ENCODE measurements around the gene PLEKHN1.
A peak's percentile ranks its signal among the peaks of the same experiment; 100 is the strongest.

The PLEKHN1 gene

GRCh38 chr1:930633-931138 is 35.6 kb upstream of the PLEKHN1 start:
- no peak for DNase-seq (ENCODE audit: low spot score)

- DNase-seq (ENCODE audit: low spot score) = no peak
Observed at GRCh38 chr1:931380-932172, 34.7 kb upstream of the PLEKHN1 start.

DNA sequence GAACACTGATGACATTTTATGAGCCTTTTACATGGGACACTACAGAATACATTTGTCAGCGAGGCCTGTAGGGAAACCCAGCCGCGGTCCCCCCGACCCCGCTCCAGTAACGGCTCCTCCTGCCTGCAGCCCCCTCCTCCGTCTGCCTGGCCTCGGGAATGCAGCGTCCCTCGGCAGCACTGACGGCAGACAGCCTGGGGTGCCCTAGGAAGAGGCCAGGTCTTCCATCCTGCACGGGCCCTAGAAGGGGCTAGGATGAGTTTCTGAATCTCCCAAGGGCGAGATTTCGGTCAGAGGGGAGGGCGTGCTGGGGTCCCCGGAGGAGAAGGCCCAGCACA is 34.1 kb upstream of the PLEKHN1 start:
- no peak for DNase-seq (ENCODE audit: low spot score)

- DNase-seq (ENCODE audit: low spot score) = no peak
Observed at GRCh38 chr1:932776-933602, 33.3 kb upstream of the PLEKHN1 start.

DNA sequence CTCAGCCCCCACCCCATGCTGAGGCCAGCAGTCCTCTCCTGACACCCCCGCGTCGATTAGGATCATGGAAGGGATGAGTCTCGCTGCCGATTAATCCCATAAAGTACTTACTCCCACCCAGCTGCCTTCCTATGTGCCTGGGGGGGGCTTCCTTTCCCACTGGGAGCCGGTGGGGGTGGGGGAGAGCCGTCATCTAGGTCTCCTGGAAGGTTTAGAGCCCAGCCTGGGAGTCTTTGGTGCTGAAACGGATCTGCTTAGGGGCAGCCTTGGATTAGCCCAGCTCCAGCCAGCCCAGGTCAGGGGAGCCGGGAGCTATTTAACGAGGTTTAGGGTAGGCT is 32.7 kb upstream of the PLEKHN1 start:
- DNase-seq (ENCODE audit: low spot score) = no peak

DNA sequence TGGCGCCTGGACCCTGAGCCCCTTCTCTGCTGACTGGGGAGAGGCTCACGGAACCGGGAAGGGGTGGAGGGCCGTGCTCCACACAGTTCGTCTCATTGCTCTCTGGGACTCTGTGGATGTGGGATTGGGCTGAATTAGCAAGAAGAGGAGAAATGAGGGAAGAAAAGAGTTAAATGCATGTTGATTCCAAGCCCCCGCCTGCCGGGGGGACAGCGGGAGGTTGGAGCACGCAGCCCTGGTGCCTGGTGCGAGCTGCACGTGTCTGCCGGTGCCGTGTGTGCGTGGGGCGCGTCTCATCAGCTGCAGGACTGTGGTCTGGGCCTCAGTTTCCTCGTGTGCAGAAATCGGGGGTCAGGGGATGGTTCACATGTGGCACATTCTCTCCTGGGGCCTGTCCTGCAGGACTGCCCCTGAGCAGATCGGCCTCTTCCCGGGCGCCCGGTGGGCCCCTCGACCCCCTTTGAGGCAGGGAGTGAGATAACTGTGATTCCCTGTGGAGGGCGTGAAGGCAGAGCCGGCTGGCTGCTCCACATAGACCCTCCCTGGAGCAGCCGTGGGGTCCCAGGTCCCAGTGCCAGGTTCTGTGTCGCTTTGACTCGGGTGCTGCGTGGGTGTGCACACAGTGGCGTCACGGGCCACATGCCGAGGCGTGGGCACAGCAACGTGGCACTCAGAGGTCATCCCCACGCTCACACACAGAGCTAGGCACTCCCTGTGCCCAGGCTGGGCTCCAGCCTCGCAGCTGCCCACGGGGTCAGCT is 31.1 kb upstream of the PLEKHN1 start:
- DNase-seq (ENCODE audit: low spot score) = no peak

GRCh38 chr1:935751-936231 is 30.5 kb upstream of the PLEKHN1 start:
- DNase-seq (ENCODE audit: low spot score) = no peak

- no peak for DNase-seq (ENCODE audit: low spot score)
Observed at GRCh38 chr1:936348-937264, 29.7 kb upstream of the PLEKHN1 start.

GRCh38 chr1:937521-937920 is 28.8 kb upstream of the PLEKHN1 start:
- DNase-seq (ENCODE audit: low spot score) = no peak

DNA sequence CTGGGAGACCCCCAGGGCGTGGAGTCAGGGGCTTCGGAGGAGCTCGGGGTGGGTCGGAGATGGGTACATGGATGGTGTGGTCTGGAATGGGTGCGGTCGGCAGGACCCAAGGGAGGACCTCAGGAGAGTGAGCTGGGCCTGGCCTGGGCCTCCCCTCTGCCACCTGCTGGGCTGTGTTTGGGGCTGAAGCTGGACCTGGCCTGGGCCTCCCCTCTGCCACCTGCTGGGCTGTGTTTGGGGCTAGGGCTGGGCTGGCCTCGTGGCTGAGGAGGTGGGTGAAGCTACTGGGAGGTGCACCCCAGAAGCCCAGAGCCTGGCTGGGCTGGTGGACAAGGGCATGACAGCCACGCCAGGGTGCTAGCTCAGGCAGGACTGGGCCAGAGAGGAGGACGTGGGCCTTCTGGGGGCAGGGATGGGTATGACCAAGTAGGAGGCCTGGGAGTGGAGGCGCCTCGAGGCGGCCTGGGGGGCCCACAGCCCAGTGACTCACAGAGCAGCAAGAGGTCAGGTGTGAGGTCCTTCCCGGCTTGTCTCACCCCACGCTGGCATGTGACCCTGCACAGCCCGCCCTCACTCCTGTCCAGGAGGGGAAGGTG is 28.1 kb upstream of the PLEKHN1 start:
- no peak for DNase-seq (ENCODE audit: low spot score)

- no peak for DNase-seq (ENCODE audit: low spot score)
Observed at GRCh38 chr1:938711-939489, 27.4 kb upstream of the PLEKHN1 start.

GRCh38 chr1:939511-940106 is 26.7 kb upstream of the PLEKHN1 start:
- no peak for DNase-seq (ENCODE audit: low spot score)

DNA sequence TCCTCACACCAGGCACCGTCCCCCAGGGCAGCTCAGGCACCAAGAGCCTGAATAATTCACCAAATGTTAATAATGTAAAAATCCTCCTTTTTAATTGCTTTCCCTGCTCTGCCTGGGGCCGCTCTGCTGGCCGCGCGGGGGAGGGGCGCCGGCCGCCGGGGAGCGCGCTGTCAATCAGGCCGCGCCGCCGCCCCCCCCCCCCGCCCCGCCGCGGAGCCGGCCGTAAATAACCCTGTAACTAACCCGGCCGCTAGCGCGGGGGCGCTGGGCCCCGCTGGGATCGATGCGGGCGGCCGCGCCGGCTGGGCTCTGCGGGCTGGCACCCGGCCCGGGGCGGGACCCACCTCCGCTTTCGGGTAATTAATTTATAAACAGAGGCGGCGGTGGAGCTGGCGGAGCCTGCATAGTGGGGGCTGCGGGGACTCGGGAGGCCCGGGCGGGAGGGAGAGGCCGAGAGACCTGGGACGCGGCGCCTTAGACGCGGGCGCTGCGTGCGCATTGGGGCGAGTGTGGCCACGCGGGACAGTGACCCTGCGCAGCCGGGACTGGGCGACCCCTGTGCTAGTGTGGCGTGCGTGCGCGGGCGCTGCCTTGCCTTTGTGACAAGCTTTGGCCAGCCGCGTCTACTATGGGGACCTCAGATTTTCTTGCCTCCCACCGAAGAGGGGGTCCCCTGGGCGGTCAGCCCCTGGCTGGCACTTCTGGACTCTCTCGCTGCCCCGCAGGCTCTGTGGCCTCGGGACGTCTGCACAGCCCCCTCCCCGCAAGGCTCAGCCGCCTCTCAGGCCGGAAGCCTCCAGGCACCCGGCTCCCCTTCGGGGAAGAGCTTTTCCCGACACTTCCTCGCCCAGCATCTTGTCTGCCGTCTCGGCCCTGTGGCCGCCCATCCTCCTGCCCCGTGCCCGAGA is 25.9 kb upstream of the PLEKHN1 start:
- DNase-seq (ENCODE audit: low spot score) = no peak

- no peak for DNase-seq (ENCODE audit: low spot score)
Observed at GRCh38 chr1:941015-941587, 25.2 kb upstream of the PLEKHN1 start.

DNA sequence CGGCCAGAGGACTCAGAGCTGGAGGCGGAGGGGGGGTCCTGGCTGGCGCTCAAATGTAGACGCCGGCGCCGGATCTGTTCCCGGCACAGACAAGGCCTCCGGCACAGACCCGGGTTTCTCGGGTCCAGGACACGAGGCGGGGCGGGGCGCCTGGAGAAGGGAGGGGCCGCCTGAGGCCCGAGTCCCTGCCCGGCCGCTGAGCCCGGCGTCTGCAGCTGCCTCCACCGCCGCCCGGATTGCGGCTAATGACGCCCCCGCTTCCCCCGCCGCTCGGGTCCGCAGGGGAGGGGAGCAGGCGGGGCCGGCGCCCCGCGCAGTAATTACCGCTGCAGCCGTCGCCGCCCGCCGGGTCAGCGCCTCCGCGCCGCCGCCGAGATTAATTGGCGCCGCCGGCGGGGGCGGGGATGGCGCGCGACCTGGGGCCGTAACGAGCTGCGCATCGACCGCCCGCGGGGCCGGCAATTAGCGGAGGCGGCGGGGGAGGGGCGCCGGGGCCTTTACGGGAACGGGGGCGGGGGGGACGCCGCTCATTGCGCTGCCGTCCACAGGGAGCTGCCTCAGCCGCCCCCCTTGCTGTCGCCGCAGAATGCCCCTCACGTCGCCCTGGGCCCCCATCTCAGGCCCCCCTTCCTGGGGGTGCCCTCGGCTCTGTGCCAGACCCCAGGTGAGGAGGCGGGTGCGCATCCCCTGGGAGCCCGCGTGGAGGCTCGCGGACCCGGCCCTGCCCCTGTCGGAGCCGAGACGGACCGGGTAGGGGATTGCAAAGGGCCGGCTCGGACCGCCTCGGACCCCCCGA is 24.5 kb upstream of the PLEKHN1 start:
- peak; percentile 87 for DNase-seq (ENCODE audit: low spot score)

GRCh38 chr1:942411-942821 is 23.9 kb upstream of the PLEKHN1 start:
- no peak for DNase-seq (ENCODE audit: low spot score)

GRCh38 chr1:942864-943533 is 23.3 kb upstream of the PLEKHN1 start:
- DNase-seq (ENCODE audit: low spot score) = no peak

All from AG08395 (cell line).